ENCODE measurements around the gene S100A2.

GRCh38 chr1:153588482-153588881 is 22.8 kb upstream of the S100A2 start:
- TF ChIP-seq TBP (IDR thresholded peaks at IDR 0.05; ENCODE audit: low read depth, low read length) (no peak), RXRA (IDR thresholded peaks at IDR 0.05; ENCODE audit: insufficient read depth, low read depth, low read length) (no peak), EZH2 (IDR thresholded peaks at IDR 0.05; ENCODE audit: low read depth, low read length, severe bottlenecking) (no peak)
- TF ChIP-seq, protein P1, sequence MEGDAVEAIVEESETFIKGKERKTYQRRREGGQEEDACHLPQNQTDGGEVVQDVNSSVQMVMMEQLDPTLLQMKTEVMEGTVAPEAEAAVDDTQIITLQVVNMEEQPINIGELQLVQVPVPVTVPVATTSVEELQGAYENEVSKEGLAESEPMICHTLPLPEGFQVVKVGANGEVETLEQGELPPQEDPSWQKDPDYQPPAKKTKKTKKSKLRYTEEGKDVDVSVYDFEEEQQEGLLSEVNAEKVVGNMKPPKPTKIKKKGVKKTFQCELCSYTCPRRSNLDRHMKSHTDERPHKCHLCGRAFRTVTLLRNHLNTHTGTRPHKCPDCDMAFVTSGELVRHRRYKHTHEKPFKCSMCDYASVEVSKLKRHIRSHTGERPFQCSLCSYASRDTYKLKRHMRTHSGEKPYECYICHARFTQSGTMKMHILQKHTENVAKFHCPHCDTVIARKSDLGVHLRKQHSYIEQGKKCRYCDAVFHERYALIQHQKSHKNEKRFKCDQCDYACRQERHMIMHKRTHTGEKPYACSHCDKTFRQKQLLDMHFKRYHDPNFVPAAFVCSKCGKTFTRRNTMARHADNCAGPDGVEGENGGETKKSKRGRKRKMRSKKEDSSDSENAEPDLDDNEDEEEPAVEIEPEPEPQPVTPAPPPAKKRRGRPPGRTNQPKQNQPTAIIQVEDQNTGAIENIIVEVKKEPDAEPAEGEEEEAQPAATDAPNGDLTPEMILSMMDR (IDR thresholded peaks at IDR 0.05; ENCODE audit: control extremely low read depth in 1 of 3, insufficient read depth in 1 of 3, low read depth in 1 of 3, low read length in 3 of 3) = no peak
